CD4-positive, alpha-beta T cell treated with Interleukin-12 subunit alpha and Interleukin-12 subunit beta, for 1 hour (primary cell): Measurements from ENCODE around the gene TRIM21.
A peak's percentile ranks its signal among the peaks of the same experiment; 100 is the strongest.
"Not testable (repeated sequence)": the region's sequence is repeated elsewhere in the genome, so short reads cannot be mapped to it uniquely, and the experiment has no call there.

ENCODE experiments used
- DNase-seq: peaks from one replicate; pipeline ENCODE4 v3.0.0-alpha.2; 2020

The TRIM21 gene

DNA sequence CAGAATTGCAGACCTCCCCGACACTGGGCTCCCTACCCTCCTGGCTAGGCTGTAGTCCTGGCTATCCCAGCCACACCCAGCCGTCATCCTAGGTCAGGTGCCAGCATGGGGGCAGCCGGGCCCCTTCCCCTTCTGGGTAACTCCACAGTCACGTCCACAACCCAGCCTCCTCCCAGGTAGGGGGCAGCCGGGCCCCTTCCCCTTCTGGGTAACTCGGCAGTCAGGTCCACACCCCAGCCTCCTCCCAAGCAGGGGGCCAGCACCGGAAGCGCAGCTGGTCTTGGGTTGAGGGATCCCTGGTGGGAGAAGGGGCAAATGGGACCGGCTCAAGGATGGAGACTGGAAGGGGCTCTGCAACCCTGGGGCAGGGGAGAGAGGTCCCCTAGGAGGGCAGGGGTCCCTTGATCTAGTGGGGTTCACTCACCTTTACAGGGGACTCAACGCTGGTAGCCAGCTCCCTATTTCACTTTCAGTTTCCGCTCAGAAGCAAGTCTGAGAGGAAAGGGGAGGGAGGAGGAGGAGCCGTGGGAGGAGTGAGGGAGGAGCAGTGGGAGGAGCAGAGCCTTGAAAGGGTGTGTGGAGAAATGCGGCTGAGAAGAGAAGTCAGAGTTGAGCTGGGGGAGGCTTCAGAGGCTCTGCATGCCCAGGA lies at the start of gene TRIM21:
TSS of gene TRIM21 (minus strand) at position 494 of the 649 bp plus-strand sequence. CDS start 3,293 bp downstream, outside the sequence.
- peak; percentile 89 for DNase-seq

- no peak for DNase-seq
These were observed 48.0 kb upstream of the TRIM21 start for GRCh38 chr11:4441515-4441914.

DNA sequence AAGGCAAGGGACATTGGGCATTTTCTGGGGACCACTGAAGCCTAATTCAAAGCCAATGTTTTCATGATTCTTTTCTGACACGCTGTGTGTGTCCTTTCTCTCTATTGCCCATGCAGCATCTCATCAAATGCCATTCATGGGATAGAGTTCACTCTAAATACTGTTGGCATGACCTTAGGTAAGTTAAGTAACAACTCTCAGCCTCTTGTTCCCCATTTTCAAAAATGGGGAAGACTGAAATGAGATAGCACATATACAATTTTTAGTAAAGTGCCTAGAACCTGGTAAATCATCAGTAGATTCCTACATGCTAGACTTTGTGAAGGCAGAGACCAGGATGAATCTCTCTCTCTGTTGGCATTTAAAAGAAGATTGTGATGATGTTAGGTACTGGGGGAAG lies 42.9 kb upstream of the TRIM21 start:
- DNase-seq, result no peak

- DNase-seq, result no peak
These were observed 40.4 kb upstream of the TRIM21 start for GRCh38 chr11:4433856-4434255.

GRCh38 chr11:4430051-4430450 lies 36.5 kb upstream of the TRIM21 start:
- DNase-seq, result no peak

DNA sequence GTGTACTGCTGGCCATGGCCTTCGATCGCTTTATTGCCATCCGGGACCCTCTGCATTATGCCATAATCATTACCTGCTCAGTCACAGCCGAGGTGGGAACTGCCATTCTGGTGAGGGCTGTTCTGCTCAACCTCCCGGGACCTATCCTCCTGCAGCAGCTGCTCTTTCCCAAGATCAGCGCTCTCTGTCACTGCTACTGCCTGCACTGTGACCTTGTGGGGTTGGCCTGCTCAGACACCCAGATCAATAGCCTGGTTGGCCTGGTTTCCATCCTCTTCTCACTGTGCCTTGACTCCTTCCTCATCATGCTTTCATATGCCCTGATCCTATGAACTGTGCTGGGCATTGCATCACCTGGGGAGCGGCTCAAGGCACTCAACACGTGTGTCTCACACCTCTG lies 24.9 kb upstream of the TRIM21 start:
- no peak for DNase-seq

DNA sequence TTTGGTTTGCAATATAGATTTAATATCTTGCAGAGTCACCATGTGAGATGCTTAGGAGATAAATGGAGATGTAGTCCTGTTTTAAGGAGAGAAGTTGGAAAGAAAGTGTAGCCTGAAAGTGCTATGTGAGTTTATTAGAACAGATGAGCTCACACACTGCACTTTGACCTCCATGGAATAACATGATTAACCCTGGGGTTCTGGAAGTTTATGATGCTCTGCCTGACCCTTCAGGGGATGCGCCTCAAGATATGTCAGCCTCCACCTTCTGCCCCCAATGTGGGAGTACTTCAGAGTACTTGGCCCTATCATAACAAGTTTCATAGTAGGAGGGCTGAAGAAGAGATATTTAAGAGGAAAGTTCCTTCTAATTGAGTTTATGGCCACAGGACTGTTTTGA lies 23.3 kb upstream of the TRIM21 start:
- DNase-seq, result no peak

DNA sequence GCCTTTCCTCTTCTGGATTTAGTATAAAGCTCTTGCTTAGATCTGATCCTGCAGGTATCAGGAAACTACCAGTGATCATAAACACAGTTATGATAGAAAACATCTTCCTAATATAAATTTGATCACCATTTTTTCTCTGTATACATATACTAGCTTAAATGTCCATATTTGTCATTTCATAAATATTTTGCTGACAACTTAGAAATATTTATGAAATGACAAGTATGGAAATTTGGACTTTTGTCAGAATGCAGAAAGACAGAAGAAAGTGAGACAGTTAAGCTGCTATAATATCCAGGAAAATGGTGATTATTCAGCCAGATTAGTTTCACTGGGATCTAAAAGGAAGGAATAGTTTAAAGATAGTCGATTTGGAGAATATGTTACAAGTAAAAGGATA lies 22.8 kb upstream of the TRIM21 start:
- DNase-seq, result no peak

- not testable (repeated sequence) for DNase-seq
These were observed 12.7 kb upstream of the TRIM21 start for GRCh38 chr11:4406206-4406605.

DNA sequence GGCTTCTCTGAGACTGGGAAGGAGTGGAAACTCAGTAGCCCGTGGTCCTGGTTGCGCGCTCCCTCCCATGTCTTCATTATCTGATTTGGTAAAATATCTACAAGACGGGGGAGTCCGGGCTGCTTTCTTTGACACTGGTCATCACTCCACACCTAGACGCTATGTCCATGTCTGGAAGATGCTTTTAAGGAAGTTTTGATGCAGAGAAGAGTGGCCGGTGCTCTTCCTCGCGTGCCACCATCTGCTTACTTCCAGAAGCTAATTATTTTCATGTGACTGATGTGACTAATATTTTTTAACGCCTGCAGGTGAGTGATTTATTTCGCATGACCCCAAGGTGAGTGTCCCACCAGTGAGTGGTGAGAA lies 339 bp upstream of the TRIM21 start:
- no peak for DNase-seq

DNA sequence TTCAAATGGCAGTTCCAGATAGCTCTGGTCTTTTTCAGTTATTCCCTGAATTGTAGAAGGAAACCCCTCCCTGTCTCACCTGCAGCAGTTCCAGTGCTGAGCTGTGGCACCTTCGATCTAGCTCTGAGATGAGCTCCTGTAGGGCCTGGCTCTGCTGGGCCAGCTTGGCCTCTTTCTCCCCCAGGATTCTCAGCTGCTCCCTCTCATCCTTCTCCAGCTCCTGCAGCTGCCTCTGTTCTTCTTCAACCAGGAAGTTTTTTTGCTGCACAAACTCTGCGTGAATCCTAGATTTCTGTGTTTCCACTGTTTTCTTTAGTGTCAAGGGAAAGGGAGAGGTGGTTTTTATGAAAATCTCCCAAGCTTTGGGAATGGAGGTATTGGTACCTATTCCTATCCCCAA lies 5.3 kb downstream of the TRIM21 start:
- no peak for DNase-seq

DNA sequence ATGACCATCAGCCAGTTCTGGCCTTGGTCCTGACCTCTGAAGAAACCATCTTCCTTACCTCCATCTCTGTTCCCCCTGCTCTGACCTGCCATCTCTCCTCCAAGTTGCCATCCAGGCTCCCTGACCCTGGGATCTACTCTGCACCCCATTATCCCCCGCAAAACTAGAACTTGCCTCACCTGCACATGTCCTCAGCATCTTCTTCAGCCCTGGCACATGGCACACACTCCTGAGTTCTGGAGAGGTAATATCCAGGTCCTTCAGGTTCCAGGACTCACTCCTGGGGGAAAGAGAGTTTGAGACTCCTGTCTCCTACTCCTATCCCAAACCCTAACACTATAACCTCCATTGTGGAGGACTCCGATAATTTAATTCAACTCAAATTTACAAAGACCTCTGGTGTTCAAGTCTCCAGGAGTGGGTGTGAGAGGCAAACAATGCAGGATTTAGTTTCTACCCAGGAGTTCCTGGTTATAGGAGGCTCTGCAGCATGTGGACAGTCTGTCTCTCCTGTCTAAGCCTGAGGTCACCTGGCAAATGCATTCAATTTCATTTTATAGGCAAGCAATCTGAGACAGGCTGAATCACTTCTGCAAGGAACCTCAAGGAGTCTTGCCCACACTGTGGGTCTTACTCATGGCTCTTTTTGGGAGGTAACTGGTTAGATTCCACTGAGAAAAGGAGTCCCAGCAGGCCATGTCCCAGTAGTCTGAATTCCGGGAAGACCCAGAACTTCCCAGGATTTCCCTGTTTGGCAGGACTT lies 7.3 kb downstream of the TRIM21 start:
- no peak for DNase-seq

DNA sequence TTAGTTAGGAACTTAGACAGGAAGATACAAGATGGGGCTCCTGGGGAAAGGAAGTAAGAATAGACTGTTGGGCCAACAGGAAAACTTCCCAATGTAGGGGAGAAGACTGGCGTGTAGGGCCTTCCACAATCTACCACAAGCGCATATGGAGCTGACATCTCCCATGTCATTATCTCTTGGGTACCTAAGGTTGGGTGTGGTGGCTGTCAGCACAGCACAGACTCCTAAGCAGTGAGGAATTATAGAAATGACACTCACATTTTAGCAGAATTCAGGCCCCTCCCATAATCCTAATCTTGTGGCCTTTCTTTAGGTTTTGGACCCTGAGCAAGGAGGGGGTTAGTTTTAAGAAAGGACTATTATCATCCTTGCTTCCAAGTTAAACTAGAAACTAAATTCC lies 11.6 kb downstream of the TRIM21 start:
- no peak for DNase-seq

GRCh38 chr11:4375431-4376140 lies 17.9 kb downstream of the TRIM21 start:
- DNase-seq, result no peak

- DNase-seq, result no peak
These were observed 23.3 kb downstream of the TRIM21 start for GRCh38 chr11:4370166-4370565.

DNA sequence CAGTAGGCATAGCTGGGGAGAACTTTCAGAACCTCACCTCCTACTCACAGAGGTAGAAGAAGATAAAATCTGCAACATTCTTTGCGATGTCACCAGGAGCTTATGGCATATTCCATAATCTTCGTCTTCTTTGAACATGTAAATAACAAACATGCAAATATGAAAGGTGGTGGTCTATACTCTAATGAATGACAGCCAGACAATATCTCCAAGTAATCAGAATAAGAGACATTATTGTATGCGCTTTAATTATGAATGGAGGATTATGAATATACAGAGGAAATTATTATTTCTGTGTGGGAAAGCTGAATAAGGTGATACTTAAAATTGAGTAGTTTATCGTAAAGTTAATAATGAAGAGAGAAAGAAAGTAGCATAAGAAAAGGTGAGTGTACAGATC lies 25.2 kb downstream of the TRIM21 start, which contains the start of gene OR52B4:
TSS of gene OR52B4 (minus strand) at position 101 of the 400 bp plus-strand sequence. CDS start at position 10, 91 bp downstream.
- no peak for DNase-seq

- not testable (repeated sequence) for DNase-seq
These were observed 45.4 kb downstream of the TRIM21 start for GRCh38 chr11:4348142-4348541.

GRCh38 chr11:4345366-4345765 lies 48.1 kb downstream of the TRIM21 start:
- DNase-seq, result not testable (repeated sequence)
